RWPE2 (cell line): ENCODE data around the gene ZNF491.

Experiments
- ATAC-seq: fragments of 200-7000 bp; cut with Tn5 transposase; 3 replicates; pipeline ENCODE4 v1.9.1; 2021; ENCODE audit warnings: low read depth
- DNase-seq: peaks from one replicate; pipeline ENCODE4 v3.0.0-alpha.2; 2020; ENCODE audit warnings: low spot score
- H3K27ac ChIP-seq: fragments of 450-650 bp; 2 replicates; pipeline ENCODE4 v1.5.1; 2017; ENCODE audit warnings: mild to moderate bottlenecking; ENCODE audit not compliant: poor library complexity, severe bottlenecking
- H3K27me3 ChIP-seq: fragments of 250-450 bp; sonication (Bioruptor Pico); 2 replicates; pipeline ENCODE4 v1.5.1; 2021; ENCODE audit warnings: mild to moderate bottlenecking, moderate library complexity; ENCODE audit not compliant: insufficient read depth, poor library complexity, severe bottlenecking
- H3K36me3 ChIP-seq: fragments of 250-450 bp; sonication (Bioruptor Pico); 2 replicates; pipeline ENCODE4 v1.5.1; 2020; ENCODE audit warnings: low read depth, mild to moderate bottlenecking, moderate library complexity
- H3K4me1 ChIP-seq: fragments of 250-450 bp; sonication (Bioruptor Pico); 2 replicates; pipeline ENCODE4 v1.5.1; 2021; ENCODE audit warnings: mild to moderate bottlenecking, moderate library complexity; ENCODE audit not compliant: insufficient read depth, poor library complexity, severe bottlenecking
- H3K4me3 ChIP-seq: fragments of 250-450 bp; sonication (Bioruptor Pico); 2 replicates; pipeline ENCODE4 v1.5.1; 2021; ENCODE audit warnings: mild to moderate bottlenecking, moderate library complexity; ENCODE audit not compliant: severe bottlenecking
- H3K9me3 ChIP-seq: fragments of 250-450 bp; sonication (Bioruptor Pico); 2 replicates; pipeline ENCODE4 v1.5.1; 2021; ENCODE audit warnings: mild to moderate bottlenecking, moderate library complexity; ENCODE audit not compliant: severe bottlenecking
- TF ChIP-seq, protein P1 (sequence below): fragments of 450-650 bp; IDR thresholded peaks from one replicate; pipeline ENCODE4 v1.5.1; 2017; ENCODE audit warnings: mild to moderate bottlenecking, moderate library complexity; ENCODE audit not compliant: poor library complexity, severe bottlenecking

Gene ZNF491

DNA sequence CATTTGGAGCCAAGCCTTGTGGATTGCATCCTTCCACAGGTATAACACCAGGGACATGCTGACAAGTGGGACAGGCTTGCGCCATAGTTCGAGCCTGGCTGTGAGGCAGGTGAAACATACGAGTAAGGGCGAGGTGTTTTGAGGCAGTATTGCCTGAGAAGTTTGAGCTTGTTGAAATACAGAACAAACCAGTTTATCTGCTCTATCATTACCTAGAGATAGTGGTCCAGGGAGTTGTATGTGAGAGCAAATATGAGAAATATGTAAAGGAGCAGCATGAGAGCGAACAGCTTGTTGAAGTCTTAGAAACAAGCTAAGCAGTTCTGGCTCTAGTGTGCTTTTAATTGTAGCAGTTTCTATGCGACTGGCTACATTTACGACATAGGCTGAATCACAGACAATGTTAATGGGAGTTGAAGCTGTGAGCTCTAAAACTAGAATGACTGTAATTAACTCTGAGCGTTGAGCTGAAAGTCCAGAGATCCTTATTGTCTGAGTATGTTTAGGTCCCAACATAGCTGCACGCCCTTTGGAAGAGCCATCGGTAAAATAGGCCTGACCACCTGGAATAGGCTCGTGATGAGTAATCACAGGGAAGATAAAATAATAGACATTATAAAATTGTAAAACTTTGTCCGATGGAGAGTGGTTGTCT, 58.4 kb downstream of the ZNF491 start:
- H3K27ac ChIP-seq, result no peak overlapping the region
- no peaks in the 10 kb centered on the region for H3K27me3 ChIP-seq
- DNase-seq, result no peak
- TF ChIP-seq, protein P1, sequence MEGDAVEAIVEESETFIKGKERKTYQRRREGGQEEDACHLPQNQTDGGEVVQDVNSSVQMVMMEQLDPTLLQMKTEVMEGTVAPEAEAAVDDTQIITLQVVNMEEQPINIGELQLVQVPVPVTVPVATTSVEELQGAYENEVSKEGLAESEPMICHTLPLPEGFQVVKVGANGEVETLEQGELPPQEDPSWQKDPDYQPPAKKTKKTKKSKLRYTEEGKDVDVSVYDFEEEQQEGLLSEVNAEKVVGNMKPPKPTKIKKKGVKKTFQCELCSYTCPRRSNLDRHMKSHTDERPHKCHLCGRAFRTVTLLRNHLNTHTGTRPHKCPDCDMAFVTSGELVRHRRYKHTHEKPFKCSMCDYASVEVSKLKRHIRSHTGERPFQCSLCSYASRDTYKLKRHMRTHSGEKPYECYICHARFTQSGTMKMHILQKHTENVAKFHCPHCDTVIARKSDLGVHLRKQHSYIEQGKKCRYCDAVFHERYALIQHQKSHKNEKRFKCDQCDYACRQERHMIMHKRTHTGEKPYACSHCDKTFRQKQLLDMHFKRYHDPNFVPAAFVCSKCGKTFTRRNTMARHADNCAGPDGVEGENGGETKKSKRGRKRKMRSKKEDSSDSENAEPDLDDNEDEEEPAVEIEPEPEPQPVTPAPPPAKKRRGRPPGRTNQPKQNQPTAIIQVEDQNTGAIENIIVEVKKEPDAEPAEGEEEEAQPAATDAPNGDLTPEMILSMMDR, result no peak
- H3K4me1 ChIP-seq, result no peaks in the 10 kb centered on the region
- H3K36me3 ChIP-seq, result no peaks in the 10 kb centered on the region
- no peak overlapping the region for H3K4me3 ChIP-seq
- no peaks in the 10 kb centered on the region for H3K9me3 ChIP-seq
- no peak for ATAC-seq
